Measurements from ENCODE around the gene THAP2.

The THAP2 gene

GRCh38 chr12:71725011-71725410 lies 60.9 kb downstream of the THAP2 start:
- DNase-seq (ENCODE audit: extremely low read depth, insufficient read length): no peak
- Histone ChIP-seq H3K27me3 (replicated peaks; ENCODE audit: control insufficient read depth, insufficient read depth, low read length) (no peaks in the 10 kb centered on the region), H3K4me3 (replicated peaks; ENCODE audit: low read depth, low read length) (no peak overlapping the region), H3K36me3 (ENCODE audit: control insufficient read depth, insufficient read depth, low read length) (no peaks in the 10 kb centered on the region)
- no peak for TF ChIP-seq CTCF (IDR thresholded peaks at IDR 0.05; ENCODE audit: insufficient read depth, low read length, poor library complexity, severe bottlenecking)

- no peak for TF ChIP-seq CTCF (IDR thresholded peaks at IDR 0.05; ENCODE audit: insufficient read depth, low read length, poor library complexity, severe bottlenecking)
- no peaks in the 10 kb centered on the region for H3K27me3 ChIP-seq (replicated peaks; ENCODE audit: control insufficient read depth, insufficient read depth, low read length)
- H3K36me3 ChIP-seq (ENCODE audit: control insufficient read depth, insufficient read depth, low read length): no peaks in the 10 kb centered on the region
- no peak overlapping the region for H3K4me3 ChIP-seq (replicated peaks; ENCODE audit: low read depth, low read length)
- DNase-seq (ENCODE audit: extremely low read depth, insufficient read length): no peak
Measured at GRCh38 chr12:71726548-71726947, 62.4 kb downstream of the THAP2 start.

GRCh38 chr12:71727958-71728357 lies 63.9 kb downstream of the THAP2 start:
- DNase-seq (ENCODE audit: extremely low read depth, insufficient read length): no peak

More at GRCh38 chr12:71727958-71728357, 63.9 kb downstream of the THAP2 start:
- H3K27me3 ChIP-seq (replicated peaks; ENCODE audit: control insufficient read depth, insufficient read depth, low read length): no peaks in the 10 kb centered on the region
- TF ChIP-seq CTCF (IDR thresholded peaks at IDR 0.05; ENCODE audit: insufficient read depth, low read length, poor library complexity, severe bottlenecking): no peak
- no peak overlapping the region for H3K4me3 ChIP-seq (replicated peaks; ENCODE audit: low read depth, low read length)
- H3K36me3 ChIP-seq (ENCODE audit: control insufficient read depth, insufficient read depth, low read length): no peaks in the 10 kb centered on the region
